HepG2 (cell line): ENCODE results near the gene PPP1R15B. TPM values are rescaled to one million over a fixed set of nuclear protein-coding genes. Genes with fewer than 3 reads are reported as not detected.
A peak's percentile ranks its signal among the peaks of the same experiment; 100 is the strongest.

Experiments used
- ARID5B ChIP-seq: IDR thresholded peaks from 2 replicates; pipeline ENCODE4 v1.4.0; 2020; ENCODE audit warnings: mild to moderate bottlenecking, missing genetic modification reagents
- CBX2 ChIP-seq, 2 experiments: fragments of 200-600 bp in 1 of 2; sonication (generic); formaldehyde crosslinking in 1 of 2; IDR thresholded peaks; 2 replicates each; pipeline versions ENCODE4 v1.7.0 to v1.8.1; 2018 to 2022; ENCODE audit warnings: low read depth in 2 of 2, low read length in 1 of 2, mild to moderate bottlenecking in 1 of 2, missing genetic modification reagents in 1 of 2
- KDM2A ChIP-seq: sonication (generic); formaldehyde crosslinking; IDR thresholded peaks from 2 replicates; pipeline ENCODE4 v1.4.0; 2020; ENCODE audit warnings: low read depth, missing genetic modification reagents, borderline replicate concordance
- KLF13 ChIP-seq: sonication (generic); formaldehyde crosslinking; IDR thresholded peaks from 2 replicates; pipeline ENCODE4 v1.4.0; 2020; ENCODE audit warnings: mild to moderate bottlenecking, missing genetic modification reagents
- MTF2 ChIP-seq: sonication (generic); formaldehyde crosslinking; IDR thresholded peaks from 2 replicates; pipeline ENCODE4 v1.5.0; 2020; ENCODE audit warnings: missing genetic modification reagents, borderline replicate concordance
- ZBTB40 ChIP-seq, 2 experiments: fragments of 450-650 bp in 1 of 2; sonication (generic) in 1 of 2; formaldehyde crosslinking in 1 of 2; IDR thresholded peaks; 2 replicates each; pipeline versions ENCODE4 v1.6.1 to v1.8.0; 2016 to 2022; ENCODE audit warnings: antibody characterized with exemption in 1 of 2, mild to moderate bottlenecking in 1 of 2, missing genetic modification reagents in 1 of 2
- ZNF574 ChIP-seq: sonication (generic); formaldehyde crosslinking; IDR thresholded peaks from 2 replicates; pipeline ENCODE4 v1.4.0; 2020; ENCODE audit warnings: missing genetic modification reagents
- polyA plus RNA-seq, 8 experiments: library from polyadenylated mRNA; depleted of rRNA in 3 of 8; stranded (reverse) in 7 of 8; unstranded in 1 of 8; fragments of >200 nt; fragmentation: Illumina TruSeq in 4 of 8; extraction: Trizol in 4 of 8; gene quantifications; 2 replicates each; pipeline versions ENCODE4 v1.2.1 to v1.2.3, GENCODE V29; 2011 to 2016; ENCODE audit warnings: low read depth in 4 of 8, missing spikeins in 1 of 8, mixed read lengths in 1 of 8; ENCODE audit not compliant: insufficient read depth in 1 of 8
- total RNA-seq, 5 experiments: library from RNA; depleted of rRNA; stranded (reverse); fragments of >200 nt; fragmentation: Illumina TruSeq; extraction: Trizol; gene quantifications; 2 replicates each; pipeline ENCODE4 v1.2.3, GENCODE V29; 2016; ENCODE audit warnings: low read depth in 1 of 5
- TF ChIP-seq, protein P1 (sequence below): IDR thresholded peaks from 2 replicates; pipeline ENCODE4 v1.6.1; 2016; ENCODE audit warnings: missing compliant biosample characterization, missing genetic modification reagents, borderline replicate concordance

PPP1R15B gene
- total and polyA plus RNA-seq, 2 of the 13 experiments (the other 11 are each of a cell fraction or from before 2014, with no cell fraction given): 13.4 to 23.8 TPM

GRCh38 chr1:204363335-204364114, 48.1 kb downstream of the PPP1R15B start (continued):
- TF ChIP-seq, protein P1, sequence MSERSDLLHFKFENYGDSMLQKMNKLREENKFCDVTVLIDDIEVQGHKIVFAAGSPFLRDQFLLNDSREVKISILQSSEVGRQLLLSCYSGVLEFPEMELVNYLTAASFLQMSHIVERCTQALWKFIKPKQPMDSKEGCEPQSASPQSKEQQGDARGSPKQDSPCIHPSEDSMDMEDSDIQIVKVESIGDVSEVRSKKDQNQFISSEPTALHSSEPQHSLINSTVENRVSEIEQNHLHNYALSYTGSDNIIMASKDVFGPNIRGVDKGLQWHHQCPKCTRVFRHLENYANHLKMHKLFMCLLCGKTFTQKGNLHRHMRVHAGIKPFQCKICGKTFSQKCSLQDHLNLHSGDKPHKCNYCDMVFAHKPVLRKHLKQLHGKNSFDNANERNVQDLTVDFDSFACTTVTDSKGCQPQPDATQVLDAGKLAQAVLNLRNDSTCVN (CRISPR knock-in tag): no peak
- TF ChIP-seq KLF13 (CRISPR knock-in tag): no peak
- no peak for TF ChIP-seq CBX2 (IDR thresholded peaks at IDR 0.05; ENCODE audit: low read depth, low read length)
- no peak for TF ChIP-seq CBX2 (CRISPR knock-in tag; IDR thresholded peaks at IDR 0.05; ENCODE audit: low read depth)
- TF ChIP-seq ZNF574 (CRISPR knock-in tag): peak; percentile 23; the same call in 1 of the 2 replicates
- TF ChIP-seq MTF2 (CRISPR knock-in tag): no peak
- TF ChIP-seq ARID5B (CRISPR knock-in tag): peak; percentile 26; the same call in 1 of the 2 replicates
- TF ChIP-seq ZBTB40 (IDR thresholded peaks at IDR 0.05): no peak
- TF ChIP-seq ZBTB40 (CRISPR knock-in tag; IDR thresholded peaks at IDR 0.05): no peak
- TF ChIP-seq KDM2A (CRISPR knock-in tag): 0 out of 2 replicates have a peak, but pooled peaks have one; percentile 25
